Panc1 (cell line): ENCODE data around the gene IPO13. TPM values are rescaled to one million over a fixed set of nuclear protein-coding genes. Genes with fewer than 3 reads are reported as not detected.

Experiments used
- ATAC-seq: fragments of 200-7000 bp; cut with Tn5 transposase; 2 replicates; pipeline ENCODE4 v1.9.1; 2020; ENCODE audit warnings: mild to moderate bottlenecking, moderate library complexity
- BruUV-seq: library from RNA; stranded (reverse); fragments of 400-500 nt; replicated peaks from 2 replicates; lab custom pipeline; 2021; lab: Mats Ljungman, UMichigan
- CTCF ChIA-PET: fragments of 300-600 bp; sonication (Branson Sonifier 250); formaldehyde crosslinking; loops from one replicate; lab custom pipeline; 2022; ENCODE audit warnings: antibody characterized with exemption; lab: Charles Lee
- POLR2A ChIA-PET: fragments of 300-600 bp; sonication (Branson Sonifier 250); formaldehyde crosslinking; loops from one replicate; lab custom pipeline; 2022; ENCODE audit warnings: antibody characterized with exemption; lab: Charles Lee
- DNase-seq: peaks from one replicate; pipeline ENCODE4 v3.0.0-alpha.2; 2010; ENCODE audit warnings: low read depth, low spot score
- H3K27ac ChIP-seq: 2 replicates; pipeline ENCODE4 v1.5.1; 2011; ENCODE audit warnings: mild to moderate bottlenecking, low read length, inconsistent platforms
- H3K27me3 ChIP-seq: fragments of 200-500 bp; sonication (Bioruptor generic); 2 replicates; pipeline ENCODE4 v1.6.0; 2014; ENCODE audit warnings: low read length, inconsistent platforms; ENCODE audit not compliant: control insufficient read depth, insufficient read depth
- H3K36me3 ChIP-seq: fragments of 200-500 bp; sonication (Bioruptor generic); 2 replicates; pipeline ENCODE4 v1.5.1; 2014; ENCODE audit warnings: inconsistent platforms, mild to moderate bottlenecking, low read length, moderate library complexity; ENCODE audit not compliant: control insufficient read depth, insufficient read depth
- H3K4me1 ChIP-seq: 2 replicates; pipeline ENCODE4 v1.5.1; 2011; ENCODE audit warnings: inconsistent platforms, mild to moderate bottlenecking, low read length, moderate library complexity; ENCODE audit not compliant: control insufficient read depth, insufficient read depth
- H3K4me3 ChIP-seq, 2 experiments: 2 replicates each; pipeline ENCODE4 v1.5.1; 2011 to 2012; ENCODE audit warnings: low read depth in 2 of 2, low read length in 2 of 2, mild to moderate bottlenecking in 2 of 2, inconsistent platforms in 1 of 2, moderate library complexity in 1 of 2
- H3K9me3 ChIP-seq: fragments of 200-500 bp; sonication (Bioruptor generic); 2 replicates; pipeline ENCODE4 v1.5.1; 2014; ENCODE audit warnings: low read depth, mild to moderate bottlenecking, inconsistent platforms, low read length, moderate library complexity; ENCODE audit not compliant: control insufficient read depth, insufficient read depth
- CTCF ChIP-seq: fragments of 450-650 bp; IDR thresholded peaks from 2 replicates; pipeline ENCODE4 v1.5.1; 2017; ENCODE audit warnings: mild to moderate bottlenecking
- POLR2AphosphoS5 ChIP-seq: IDR thresholded peaks from 2 replicates; pipeline ENCODE4 v1.6.1; 2012; ENCODE audit warnings: mild to moderate bottlenecking, low read depth, low read length, moderate library complexity
- REST ChIP-seq, 2 experiments: IDR thresholded peaks; 2 replicates each; pipeline ENCODE4 v1.6.1; 2011 to 2012; ENCODE audit warnings: low read depth in 2 of 2, control low read depth in 1 of 2, low read length in 1 of 2, mild to moderate bottlenecking in 1 of 2, moderate library complexity in 1 of 2; ENCODE audit not compliant: insufficient read depth in 1 of 2
- SIN3A ChIP-seq: IDR thresholded peaks from 2 replicates; pipeline ENCODE4 v1.6.1; 2012; ENCODE audit warnings: low read depth, mild to moderate bottlenecking, low read length, moderate library complexity, borderline replicate concordance; ENCODE audit not compliant: insufficient read depth
- TCF7L2 ChIP-seq: IDR thresholded peaks from 2 replicates; pipeline ENCODE4 v1.6.1; 2011; ENCODE audit warnings: mild to moderate bottlenecking, low read depth, low read length, inconsistent platforms
- in situ Hi-C: cut with HindIII; loops from 2 replicates; pipeline ENCODE4 v1.10.0; 2016; ENCODE audit warnings: low sequenced_read_pairs, low pct_unique_long_range_greater_than_20kb
- intact Hi-C: fragments of 100-400 bp; cut with micrococcal nuclease; formaldehyde crosslinking; loops from one replicate; pipeline ENCODE4 v1.10.0; 2022; ENCODE audit not compliant: unreplicated experiment
- total RNA-seq: library from RNA; stranded (reverse); gene quantifications from one replicate; pipeline ENCODE4 v1.2.1, GENCODE V29; 2021; ENCODE audit not compliant: unreplicated experiment

The IPO13 gene
- total RNA-seq, 1 experiment from 2014 or later: 40.0 TPM

DNA sequence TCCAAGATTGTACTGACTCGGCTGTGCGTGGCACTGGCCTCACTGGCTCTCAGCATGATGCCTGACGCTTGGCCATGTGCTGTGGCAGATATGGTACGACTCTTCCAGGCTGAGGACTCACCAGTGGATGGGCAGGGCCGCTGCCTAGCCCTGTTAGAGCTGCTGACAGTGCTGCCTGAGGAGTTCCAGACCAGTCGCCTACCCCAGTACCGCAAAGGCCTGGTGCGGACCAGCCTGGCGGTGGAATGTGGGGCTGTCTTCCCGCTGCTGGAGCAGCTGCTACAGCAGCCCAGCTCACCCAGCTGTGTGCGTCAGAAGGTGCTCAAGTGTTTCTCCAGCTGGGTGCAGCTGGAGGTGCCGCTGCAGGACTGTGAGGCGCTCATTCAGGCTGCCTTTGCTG lies 2.9 kb downstream of the IPO13 start:
- Histone ChIP-seq H3K27ac (no peak overlapping the region), H3K9me3 (no peaks in the 10 kb centered on the region), H3K4me1 (peaks cover 16% of the 10 kb centered on the region), H3K4me3 (no peak overlapping the region), H3K36me3 (peaks cover 4% of the 10 kb centered on the region; the same call in 1 of the 2 replicates), H3K27me3 (no peaks in the 10 kb centered on the region)
- intact Hi-C loops: no loop called here
- no TSS peak for BruUV-seq
- POLR2A ChIA-PET: no interaction called here
- DNase-seq: no peak
- CTCF ChIA-PET: interaction anchor here (1.1 kb wide), 1 partner anchor 15 kb away, joined by 3 read pairs; no protein-coding TSS in a partner anchor
- ATAC-seq: no peak
- TF ChIP-seq REST (IDR thresholded peaks at IDR 0.05; ENCODE audit: insufficient read depth in 1 of 2, low read depth in 2 of 2, low read length in 1 of 2): no peak
- no peak for TF ChIP-seq SIN3A
- no peak for TF ChIP-seq TCF7L2
- TF ChIP-seq CTCF: no peak
- no peak for TF ChIP-seq POLR2AphosphoS5
- in situ Hi-C loops: loop anchor here (25.0 kb wide), 1 partner anchor 187 kb away; no protein-coding TSS in a partner anchor

DNA sequence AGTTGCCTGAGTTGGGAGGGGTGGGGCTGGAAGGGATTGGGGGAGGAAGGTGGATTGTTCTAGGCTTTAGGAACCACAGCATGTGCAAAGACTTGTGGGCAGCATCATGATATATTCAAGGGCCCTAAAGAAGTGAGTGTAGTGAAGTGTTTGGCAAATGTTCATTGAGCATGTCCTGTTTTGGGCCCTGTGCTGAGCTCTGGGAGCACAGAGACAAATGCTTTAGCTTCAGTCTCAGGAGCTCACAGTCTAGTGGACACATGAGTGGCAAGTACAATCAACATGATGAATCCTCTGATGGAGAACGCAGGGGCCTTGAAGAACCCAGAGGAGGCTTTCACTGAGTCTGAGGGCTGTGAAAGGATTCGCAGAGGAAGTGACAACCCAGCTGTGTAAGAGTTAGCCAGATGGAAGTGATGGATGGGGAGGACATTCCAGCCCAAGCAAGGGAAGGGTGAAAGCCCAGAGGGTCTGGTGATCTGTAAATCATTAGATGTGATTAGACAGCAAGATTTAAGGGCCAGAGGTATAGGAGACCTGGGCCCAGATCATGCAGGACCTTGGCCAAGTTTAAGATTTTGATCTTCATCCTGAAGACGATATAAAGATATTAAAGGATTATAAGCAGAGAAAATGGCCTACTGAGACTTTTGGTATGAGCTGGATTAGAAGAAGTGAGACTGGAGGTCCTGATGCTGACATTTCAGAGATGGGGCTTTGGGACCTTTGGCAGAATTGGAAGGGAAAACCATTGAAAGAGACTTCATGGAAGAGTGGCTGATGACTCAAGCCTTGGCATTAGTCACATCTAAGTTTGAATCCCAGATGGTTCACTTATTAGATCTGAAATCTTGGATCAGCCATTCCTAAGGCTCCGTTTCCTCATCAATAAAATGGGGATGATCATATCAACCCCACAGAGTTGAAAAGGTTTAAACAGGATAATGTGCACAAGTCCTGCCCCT lies 4.6 kb downstream of the IPO13 start:
- Histone ChIP-seq H3K4me1 (peaks cover 12% of the 10 kb centered on the region), H3K9me3 (no peaks in the 10 kb centered on the region), H3K36me3 (peaks cover 4% of the 10 kb centered on the region; the same call in 1 of the 2 replicates), H3K27me3 (no peaks in the 10 kb centered on the region), H3K27ac (no peak overlapping the region), H3K4me3 (no peak overlapping the region)
- DNase-seq (no peak), ATAC-seq (no peak)
- in situ Hi-C loops (no loop called here), intact Hi-C loops (no loop called here)
- ChIA-PET POLR2A (no interaction called here), CTCF (interaction anchor here (0.6 to 0.7 kb wide), 2 partner anchors 16 to 185 kb away, joined by 4 to 6 read pairs; no protein-coding TSS in a partner anchor)
- BruUV-seq: TSS peak; percentile 47
- TF ChIP-seq CTCF: no peak
- no peak for TF ChIP-seq REST (IDR thresholded peaks at IDR 0.05; ENCODE audit: insufficient read depth in 1 of 2, low read depth in 2 of 2, low read length in 1 of 2)
- no peak for TF ChIP-seq POLR2AphosphoS5
- no peak for TF ChIP-seq SIN3A
- no peak for TF ChIP-seq TCF7L2
